Measurements from ENCODE around the gene GPRC5C. TPM values are rescaled to one million over a fixed set of nuclear protein-coding genes. Genes with fewer than 3 reads are reported as not detected.

Gene GPRC5C
- total and polyA plus RNA-seq, 2 of the 8 experiments (the other 6 are each of a cell fraction or from before 2014, with no cell fraction given), result 18.3 to 55.8 TPM

- TF ChIP-seq CHD2 (IDR thresholded peaks at IDR 0.05; ENCODE audit: low read length) (no peak), GTF2F1 (IDR thresholded peaks at IDR 0.05; ENCODE audit: borderline replicate concordance, low read depth, low read length) (no peak), KDM1A (IDR thresholded peaks at IDR 0.05; ENCODE audit: borderline replicate concordance, low read length) (no peak), SIRT6 (IDR thresholded peaks at IDR 0.05; ENCODE audit: low read length) (no peak), KDM4A (IDR thresholded peaks at IDR 0.05; ENCODE audit: low read depth, low read length, severe bottlenecking) (peak; percentile 86), RFX5 (IDR thresholded peaks at IDR 0.05; ENCODE audit: borderline replicate concordance, low read depth, low read length) (no peak), TEAD4 (IDR thresholded peaks at IDR 0.05; ENCODE audit: low read depth, low read length) (no peak), YY1 (IDR thresholded peaks at IDR 0.05; ENCODE audit: low read depth, low read length) (no peak)
- TF ChIP-seq, protein P1, sequence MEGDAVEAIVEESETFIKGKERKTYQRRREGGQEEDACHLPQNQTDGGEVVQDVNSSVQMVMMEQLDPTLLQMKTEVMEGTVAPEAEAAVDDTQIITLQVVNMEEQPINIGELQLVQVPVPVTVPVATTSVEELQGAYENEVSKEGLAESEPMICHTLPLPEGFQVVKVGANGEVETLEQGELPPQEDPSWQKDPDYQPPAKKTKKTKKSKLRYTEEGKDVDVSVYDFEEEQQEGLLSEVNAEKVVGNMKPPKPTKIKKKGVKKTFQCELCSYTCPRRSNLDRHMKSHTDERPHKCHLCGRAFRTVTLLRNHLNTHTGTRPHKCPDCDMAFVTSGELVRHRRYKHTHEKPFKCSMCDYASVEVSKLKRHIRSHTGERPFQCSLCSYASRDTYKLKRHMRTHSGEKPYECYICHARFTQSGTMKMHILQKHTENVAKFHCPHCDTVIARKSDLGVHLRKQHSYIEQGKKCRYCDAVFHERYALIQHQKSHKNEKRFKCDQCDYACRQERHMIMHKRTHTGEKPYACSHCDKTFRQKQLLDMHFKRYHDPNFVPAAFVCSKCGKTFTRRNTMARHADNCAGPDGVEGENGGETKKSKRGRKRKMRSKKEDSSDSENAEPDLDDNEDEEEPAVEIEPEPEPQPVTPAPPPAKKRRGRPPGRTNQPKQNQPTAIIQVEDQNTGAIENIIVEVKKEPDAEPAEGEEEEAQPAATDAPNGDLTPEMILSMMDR (IDR thresholded peaks at IDR 0.05; ENCODE audit: control extremely low read depth in 1 of 3, insufficient read depth in 1 of 3, low read depth in 1 of 3, low read length in 3 of 3), result no peak
- TF ChIP-seq, protein P2, sequence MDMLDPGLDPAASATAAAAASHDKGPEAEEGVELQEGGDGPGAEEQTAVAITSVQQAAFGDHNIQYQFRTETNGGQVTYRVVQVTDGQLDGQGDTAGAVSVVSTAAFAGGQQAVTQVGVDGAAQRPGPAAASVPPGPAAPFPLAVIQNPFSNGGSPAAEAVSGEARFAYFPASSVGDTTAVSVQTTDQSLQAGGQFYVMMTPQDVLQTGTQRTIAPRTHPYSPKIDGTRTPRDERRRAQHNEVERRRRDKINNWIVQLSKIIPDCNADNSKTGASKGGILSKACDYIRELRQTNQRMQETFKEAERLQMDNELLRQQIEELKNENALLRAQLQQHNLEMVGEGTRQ (IDR thresholded peaks at IDR 0.05; ENCODE audit: low read length), result no peak
Observed at GRCh38 chr17:74431568-74432423, at the start of gene GPRC5C (continued).
